H1 (cell line): ENCODE data around the gene SLFN12L. TPM values are rescaled to one million over a fixed set of nuclear protein-coding genes. Genes with fewer than 3 reads are reported as not detected.
A peak's percentile ranks its signal among the peaks of the same experiment; 100 is the strongest.

Experiments used
- CTCF ChIA-PET: fragments of 300-600 bp; sonication (Branson Sonifier 250); formaldehyde crosslinking; loops from one replicate; lab custom pipeline; 2021; ENCODE audit not compliant: partially characterized antibody; lab: Charles Lee
- POLR2A ChIA-PET: fragments of 300-600 bp; sonication (Branson Sonifier 250); formaldehyde crosslinking; loops from one replicate; lab custom pipeline; 2021; ENCODE audit warnings: inconsistent platforms; ENCODE audit not compliant: partially characterized antibody; lab: Charles Lee
- DNase-seq, 2 experiments: peaks; one replicate each; pipeline versions ENCODE4 v3.0.0 to v3.0.0-alpha.2; 2010 to 2022; ENCODE audit warnings: low spot score in 2 of 2, low read depth in 1 of 2, mixed read lengths in 1 of 2
- FAIRE-seq: peaks from 2 replicates; lab custom pipeline; 2011; peaks lifted over from hg19 to GRCh38; lab: Jason Lieb, UNC
- H2AFZ ChIP-seq: 2 replicates; pipeline ENCODE4 v1.8.1; 2012; ENCODE audit warnings: low read length, inconsistent platforms
- H2AK5ac ChIP-seq: 2 replicates; pipeline ENCODE4 v1.6.1; 2013; ENCODE audit warnings: low read depth, low read length
- H2BK120ac ChIP-seq: replicated peaks from 2 replicates; pipeline ENCODE3; 2013; ENCODE audit warnings: low read depth, low read length, inconsistent platforms
- H2BK12ac ChIP-seq: 2 replicates; pipeline ENCODE4 v1.6.1; 2013; ENCODE audit warnings: low read depth, low read length
- H2BK15ac ChIP-seq: 2 replicates; pipeline ENCODE4 v1.6.1; 2013; ENCODE audit warnings: low read length
- H2BK20ac ChIP-seq: 2 replicates; pipeline ENCODE4 v1.6.1; 2013; ENCODE audit warnings: low read length
- H2BK5ac ChIP-seq: 2 replicates; pipeline ENCODE4 v1.6.1; 2013; ENCODE audit warnings: low read depth, low read length
- H3K14ac ChIP-seq: 2 replicates; pipeline ENCODE4 v1.6.1; 2013; ENCODE audit warnings: inconsistent platforms; ENCODE audit not compliant: insufficient read length
- H3K18ac ChIP-seq: 2 replicates; pipeline ENCODE4 v1.6.1; 2013; ENCODE audit warnings: low read length; ENCODE audit errors: extremely low read depth
- H3K23ac ChIP-seq: 2 replicates; pipeline ENCODE4 v1.6.1; 2013; ENCODE audit warnings: inconsistent platforms; ENCODE audit not compliant: insufficient read length
- H3K23me2 ChIP-seq: 2 replicates; pipeline ENCODE4 v1.6.1; 2013; ENCODE audit warnings: low read depth, low read length
- H3K27ac ChIP-seq: 2 replicates; pipeline ENCODE4 v1.6.1; 2011; ENCODE audit warnings: low read depth, low read length, inconsistent platforms
- H3K27me3 ChIP-seq, 4 experiments: replicated peaks in 1 of 4; 1 replicate in 1 of 4; 2 replicates in 3 of 4; pipeline versions ENCODE4 v1.6.1 to v1.8.1; 2011 to 2013; ENCODE audit warnings: low read length in 3 of 4, mild to moderate bottlenecking in 3 of 4, inconsistent platforms in 2 of 4, mixed read lengths in 2 of 4, moderate library complexity in 1 of 4; ENCODE audit not compliant: control insufficient read depth in 3 of 4, insufficient read depth in 3 of 4; ENCODE audit errors: extremely low read depth in 1 of 4
- H3K36me3 ChIP-seq, 4 experiments: 2 replicates each; pipeline versions ENCODE4 v1.6.1 to v1.8.1; 2011 to 2013; ENCODE audit warnings: mild to moderate bottlenecking in 4 of 4, low read length in 3 of 4, moderate library complexity in 2 of 4, control low read depth in 1 of 4, inconsistent platforms in 1 of 4; ENCODE audit not compliant: insufficient read depth in 4 of 4, control insufficient read depth in 2 of 4
- H3K4ac ChIP-seq: replicated peaks from 2 replicates; pipeline ENCODE3; 2013; ENCODE audit warnings: low read length, low read depth, mixed read lengths, inconsistent platforms; ENCODE audit not compliant: insufficient read length
- H3K4me1 ChIP-seq, 4 experiments: replicated peaks in 1 of 4; 1 replicate in 1 of 4; 2 replicates in 3 of 4; pipeline versions ENCODE4 v1.6.1 to v1.8.1; 2011 to 2013; ENCODE audit warnings: low read length in 3 of 4, inconsistent platforms in 2 of 4, mixed read lengths in 1 of 4; ENCODE audit not compliant: insufficient read depth in 4 of 4, control insufficient read depth in 3 of 4
- H3K4me2 ChIP-seq, 2 experiments: 2 replicates each; pipeline versions ENCODE4 v1.6.1 to v1.8.1; 2011 to 2013; ENCODE audit warnings: low read depth in 2 of 2, low read length in 2 of 2, control low read depth in 1 of 2, inconsistent platforms in 1 of 2, mild to moderate bottlenecking in 1 of 2; ENCODE audit not compliant: insufficient read depth in 1 of 2
- H3K4me3 ChIP-seq, 4 experiments: fragments of 200-600, 300-600 bp in 1 of 4; sonication (generic), shearing (Covaris generic), sonication (Bioruptor Twin) in 1 of 4; 2 replicates each; pipeline versions ENCODE4 v1.5.1 to v1.8.1; 2011 to 2016; ENCODE audit warnings: low read length in 4 of 4, low read depth in 3 of 4, control low read depth in 2 of 4, inconsistent platforms in 2 of 4, mild to moderate bottlenecking in 2 of 4, mixed read lengths in 1 of 4, moderate library complexity in 1 of 4; ENCODE audit not compliant: insufficient read depth in 2 of 4; ENCODE audit errors: extremely low read depth in 1 of 4
- H3K56ac ChIP-seq: replicated peaks from 2 replicates; pipeline ENCODE3; 2013; ENCODE audit warnings: low read depth, mild to moderate bottlenecking, mixed read lengths, low read length, inconsistent platforms; ENCODE audit not compliant: insufficient read length
- H3K79me1 ChIP-seq: 2 replicates; pipeline ENCODE4 v1.6.1; 2013; ENCODE audit warnings: low read depth, low read length, control low read depth
- H3K79me2 ChIP-seq, 2 experiments: 2 replicates each; pipeline versions ENCODE4 v1.6.1 to v1.8.1; 2012 to 2013; ENCODE audit warnings: low read length in 2 of 2, mild to moderate bottlenecking in 2 of 2, inconsistent platforms in 1 of 2; ENCODE audit not compliant: insufficient read depth in 2 of 2, control insufficient read depth in 1 of 2
- H3K9ac ChIP-seq, 4 experiments: replicated peaks in 1 of 4; 1 replicate in 1 of 4; 2 replicates in 3 of 4; pipeline versions ENCODE4 v1.6.1 to v1.8.1; 2011 to 2013; ENCODE audit warnings: low read depth in 3 of 4, low read length in 3 of 4, control low read depth in 2 of 4, mild to moderate bottlenecking in 2 of 4, moderate library complexity in 2 of 4, inconsistent platforms in 1 of 4; ENCODE audit errors: extremely low read depth in 1 of 4
- H3K9me3 ChIP-seq, 2 experiments: 2 replicates each; pipeline versions ENCODE4 v1.6.1 to v1.8.1; 2012 to 2013; ENCODE audit warnings: mild to moderate bottlenecking in 2 of 2, moderate library complexity in 2 of 2, control low read depth in 1 of 2, inconsistent platforms in 1 of 2, low read depth in 1 of 2, low read length in 1 of 2, mixed read lengths in 1 of 2; ENCODE audit not compliant: insufficient read depth in 2 of 2
- H4K20me1 ChIP-seq, 2 experiments: replicated peaks in 1 of 2; 2 replicates each; pipeline versions ENCODE3 to v1.8.1; 2011 to 2013; ENCODE audit warnings: inconsistent platforms in 2 of 2, low read length in 2 of 2, mild to moderate bottlenecking in 1 of 2; ENCODE audit not compliant: insufficient read depth in 2 of 2, control insufficient read depth in 1 of 2
- H4K5ac ChIP-seq: 2 replicates; pipeline ENCODE4 v1.6.1; 2013; ENCODE audit warnings: low read length, low read depth, mixed read lengths, inconsistent platforms; ENCODE audit not compliant: insufficient read length
- H4K8ac ChIP-seq: 2 replicates; pipeline ENCODE4 v1.8.0; 2013; ENCODE audit warnings: mild to moderate bottlenecking, moderate library complexity, low read length, inconsistent platforms; ENCODE audit not compliant: insufficient read depth; ENCODE audit errors: extremely low read depth
- H4K91ac ChIP-seq: replicated peaks from 2 replicates; pipeline ENCODE3; 2013; ENCODE audit warnings: low read length, mixed read lengths, inconsistent platforms; ENCODE audit not compliant: insufficient read length
- BACH1 ChIP-seq: IDR thresholded peaks from 2 replicates; pipeline ENCODE4 v1.6.1; 2012; ENCODE audit warnings: low read length, improper control_type of control experiment
- CHD1 ChIP-seq: IDR thresholded peaks from 2 replicates; pipeline ENCODE4 v1.6.1; 2012; ENCODE audit warnings: low read depth, low read length, improper control_type of control experiment
- CHD2 ChIP-seq: IDR thresholded peaks from 2 replicates; pipeline ENCODE4 v1.6.1; 2012; ENCODE audit warnings: low read length, improper control_type of control experiment
- EZH2 ChIP-seq: fragments of 200-600 bp; sonication (generic); IDR thresholded peaks from 2 replicates; pipeline ENCODE4 v1.7.1; 2012; ENCODE audit warnings: low read depth, mild to moderate bottlenecking, moderate library complexity, low read length, inconsistent platforms; ENCODE audit not compliant: severe bottlenecking
- GABPA ChIP-seq: IDR thresholded peaks from 2 replicates; pipeline ENCODE4 v1.6.1; 2011; ENCODE audit warnings: mild to moderate bottlenecking, low read length, moderate library complexity, borderline replicate concordance; ENCODE audit not compliant: insufficient read depth
- NANOG ChIP-seq: IDR thresholded peaks from 2 replicates; pipeline ENCODE4 v1.6.1; 2011; ENCODE audit warnings: low read length, low read depth, mild to moderate bottlenecking, inconsistent platforms; ENCODE audit not compliant: insufficient read depth, poor library complexity, severe bottlenecking
- POLR2A ChIP-seq, 2 experiments: IDR thresholded peaks; 1 replicate in 1 of 2; 2 replicates in 1 of 2; pipeline ENCODE4 v1.6.1; 2011; ENCODE audit warnings: low read depth in 2 of 2, low read length in 2 of 2, mild to moderate bottlenecking in 2 of 2; ENCODE audit errors: control extremely low read depth in 1 of 2
- TAF1 ChIP-seq: IDR thresholded peaks from 2 replicates; pipeline ENCODE4 v1.6.1; 2011; ENCODE audit warnings: mild to moderate bottlenecking, low read depth, low read length
- TAF7 ChIP-seq: optimal IDR thresholded peaks from 2 replicates; pipeline ENCODE3; 2011; ENCODE audit warnings: low read depth, mild to moderate bottlenecking, inconsistent platforms, low read length, moderate library complexity, borderline replicate concordance
- TEAD4 ChIP-seq: IDR thresholded peaks from 2 replicates; pipeline ENCODE4 v1.6.1; 2012; ENCODE audit warnings: low read depth, low read length, inconsistent platforms, mixed read lengths
- whole genome bisulfite sequencing, 2 experiments: shearing (Covaris generic) in 1 of 2; methylation state at CpG; one replicate each; pipeline versions ENCODE4 v1.1.6 to v1.1.7; 2013 to 2015; ENCODE audit warnings: low lambda C conversion rate in 2 of 2, mixed read lengths in 2 of 2, inconsistent platforms in 1 of 2, low coverage in 1 of 2, missing lambda C conversion rate in 1 of 2; ENCODE audit not compliant: insufficient replicate concordance in 2 of 2, insufficient coverage in 1 of 2, insufficient read length in 1 of 2; ENCODE audit errors: extremely low coverage in 1 of 2, missing lambda C conversion rate in 1 of 2; 5-methylcytosine and 5-hydroxymethylcytosine counted together
- polyA plus RNA-seq, 7 experiments: library from polyadenylated mRNA; depleted of rRNA in 3 of 7; stranded (reverse) in 5 of 7; unstranded in 2 of 7; fragments of >200 nt in 5 of 7; fragments of 200-250 nt in 2 of 7; gene quantifications; 1 replicate in 5 of 7; 2 replicates in 1 of 7; 4 replicates in 1 of 7; pipeline versions ENCODE4 v1.2.1 to v1.2.3, GENCODE V29; 2011 to 2013; ENCODE audit warnings: missing spikeins in 2 of 7, mixed read lengths in 2 of 7
- total RNA-seq: library from RNA; stranded (reverse); fragmentation: NEBNext Ultra II Directional; extraction: Animal tissue kit (Norgen Biotek cat#: 25700); gene quantifications from 2 replicates; pipeline ENCODE4 v1.2.1, GENCODE V29; 2021

Gene SLFN12L
- total and polyA plus RNA-seq, 2 of the 8 experiments (the other 6 are each of a cell fraction or from before 2014, with no cell fraction given), result not detected

GRCh38 chr17:35566968-35567367, 29.5 kb upstream of the SLFN12L start:
- Histone ChIP-seq H3K4me2 (peak overlapping the region; percentile 72 to 98), H3K4me1 (peaks cover 0 to 4% (median 1%) of the 10 kb centered on the region in 4 experiments; a peak in 3 of 7 replicates), H4K8ac (no peak overlapping the region; the same call in 1 of the 2 replicates), H3K56ac (no peak overlapping the region), H2BK12ac (no peak overlapping the region), H4K5ac (no peak overlapping the region), H2BK15ac (no peak overlapping the region), H3K79me2 (peaks cover 5 to 34% of the 10 kb centered on the region in 2 experiments; a peak in 3 of 4 replicates), H2BK5ac (no peak overlapping the region), H3K79me1 (no peaks in the 10 kb centered on the region; the same call in 1 of the 2 replicates), H4K91ac (no peak overlapping the region), H3K4me3 (peak overlapping the region; percentile 7 to 94 (median 48); a peak in 4 of 8 replicates), H2AFZ (no peak overlapping the region), H3K27ac (no peak overlapping the region), H3K23ac (no peak overlapping the region), H3K4ac (no peak overlapping the region), H2BK20ac (no peak overlapping the region), H4K20me1 (peaks cover 0 to 1% of the 10 kb centered on the region in 2 experiments), H3K23me2 (peaks cover 7% of the 10 kb centered on the region; the same call in 1 of the 2 replicates), H2AK5ac (no peak overlapping the region), H3K9ac (no peak overlapping the region), H3K36me3 (no peaks in the 10 kb centered on the region), H2BK120ac (no peak overlapping the region), H3K9me3 (no peaks in the 10 kb centered on the region), H3K18ac (no peak overlapping the region), H3K27me3 (no peaks in the 10 kb centered on the region; a peak in 1 of 7 replicates), H3K14ac (no peak overlapping the region)
- no peak for TF ChIP-seq NANOG
- TF ChIP-seq EZH2, result no peak
- no peak for TF ChIP-seq TAF1
- no peak for TF ChIP-seq BACH1
- no peak for TF ChIP-seq TAF7
- no peak for TF ChIP-seq POLR2A (IDR thresholded peaks at IDR 0.05; ENCODE audit: control extremely low read depth in 1 of 2, low read depth in 2 of 2, low read length in 2 of 2)
- no peak for TF ChIP-seq TEAD4
- no peak for TF ChIP-seq CHD1
- TF ChIP-seq CHD2, result no peak
- TF ChIP-seq GABPA, result no peak
- FAIRE-seq (no peak), DNase-seq (no peak)
- ChIA-PET POLR2A (interaction anchor here (1.5 kb wide), 1 partner anchor 11 kb away, joined by 5 read pairs; the partner anchor contains the start of gene PEX12), CTCF (interaction anchor here (1.0 to 1.1 kb wide), 2 partner anchors 14 to 29 kb away, joined by 3 read pairs; no protein-coding TSS in a partner anchor)
- 82 to 100% methylated on average over 1 to 11 of the region's 11 CpGs for WGBS, 2 experiments
